Stimulated activated CD4-positive, alpha-beta T cell treated with anti-CD3 and anti-CD28 coated beads, Interleukin-1b, Interleukin-23, amount 100 ng/mL, for 1 hour (primary cell): Measurements from ENCODE around the gene GPR150.
"Not testable (repeated sequence)": the region's sequence is repeated elsewhere in the genome, so short reads cannot be mapped to it uniquely, and the experiment has no call there.

Experiments used
- DNase-seq, 2 donors: peaks; one replicate each; pipeline ENCODE4 v3.0.0-alpha.2; 2020; ENCODE audit warnings: low read depth in 2 of 2

The GPR150 gene

DNA sequence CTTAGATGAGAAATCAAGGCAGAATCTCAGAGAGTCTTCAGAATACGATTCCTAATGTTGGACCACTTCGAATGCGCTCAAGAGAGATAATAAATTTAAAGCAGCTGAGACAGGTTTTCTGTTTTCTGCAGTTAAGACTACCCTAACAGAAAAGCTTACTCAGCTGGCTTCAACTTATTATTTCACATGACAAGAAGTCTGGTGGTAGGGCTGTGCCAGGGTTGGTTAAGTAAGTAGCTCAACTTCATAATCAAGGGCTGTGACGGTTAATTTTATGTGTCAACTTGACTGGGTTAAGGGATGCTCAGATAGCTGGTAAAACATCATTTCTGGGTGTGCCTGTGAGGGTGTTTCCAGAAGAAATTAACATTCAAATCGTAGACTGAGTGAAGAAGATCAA, 3.8 kb downstream of the GPR150 start:
- no peak for DNase-seq

- DNase-seq: no peak
Observed at GRCh38 chr5:95624368-95624767, 4.5 kb downstream of the GPR150 start.

DNA sequence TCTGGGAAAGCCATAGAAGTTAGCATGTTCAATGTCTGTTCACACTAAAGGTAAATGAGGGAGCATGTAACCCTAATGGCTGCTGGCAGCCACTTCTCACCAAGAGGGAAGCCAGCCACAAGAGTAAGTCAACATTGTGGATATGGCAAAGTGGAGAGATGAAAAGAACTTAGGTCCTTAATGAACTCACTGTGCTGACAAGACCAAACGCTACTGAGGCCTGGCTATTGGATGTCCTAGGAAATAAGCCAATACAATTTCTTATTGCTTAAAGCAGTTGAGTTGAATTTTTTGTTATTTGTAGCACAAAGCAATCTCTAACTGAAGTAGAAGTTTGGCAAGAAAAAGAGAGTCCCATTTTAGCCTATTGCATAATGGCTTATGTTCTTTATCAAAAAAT, 6.8 kb downstream of the GPR150 start:
- no peak for DNase-seq

GRCh38 chr5:95627971-95628810, 8.3 kb downstream of the GPR150 start:
- no peak for DNase-seq

DNA sequence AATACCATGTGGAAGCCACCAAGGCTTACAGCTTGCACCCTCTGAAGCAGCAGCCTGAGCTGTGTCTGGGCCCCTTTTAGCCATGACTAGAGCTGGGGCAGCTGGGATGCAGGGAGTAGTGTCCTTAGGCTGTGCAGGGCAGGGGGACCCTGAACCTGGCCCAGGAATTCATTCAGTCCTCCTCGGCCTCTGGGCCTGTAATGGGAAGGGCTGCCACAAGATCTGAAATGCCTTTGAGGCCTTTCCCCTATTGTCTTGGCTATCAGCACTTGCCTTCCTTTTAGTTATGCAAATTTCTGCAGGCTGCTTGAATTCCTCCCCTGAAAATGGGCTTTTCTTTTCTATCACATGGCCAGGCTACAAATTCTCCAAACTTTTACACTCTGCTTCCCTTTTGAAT, 9.0 kb downstream of the GPR150 start:
- no peak for DNase-seq

- DNase-seq: no peak
Observed at GRCh38 chr5:95630394-95630917, 10.6 kb downstream of the GPR150 start.

DNA sequence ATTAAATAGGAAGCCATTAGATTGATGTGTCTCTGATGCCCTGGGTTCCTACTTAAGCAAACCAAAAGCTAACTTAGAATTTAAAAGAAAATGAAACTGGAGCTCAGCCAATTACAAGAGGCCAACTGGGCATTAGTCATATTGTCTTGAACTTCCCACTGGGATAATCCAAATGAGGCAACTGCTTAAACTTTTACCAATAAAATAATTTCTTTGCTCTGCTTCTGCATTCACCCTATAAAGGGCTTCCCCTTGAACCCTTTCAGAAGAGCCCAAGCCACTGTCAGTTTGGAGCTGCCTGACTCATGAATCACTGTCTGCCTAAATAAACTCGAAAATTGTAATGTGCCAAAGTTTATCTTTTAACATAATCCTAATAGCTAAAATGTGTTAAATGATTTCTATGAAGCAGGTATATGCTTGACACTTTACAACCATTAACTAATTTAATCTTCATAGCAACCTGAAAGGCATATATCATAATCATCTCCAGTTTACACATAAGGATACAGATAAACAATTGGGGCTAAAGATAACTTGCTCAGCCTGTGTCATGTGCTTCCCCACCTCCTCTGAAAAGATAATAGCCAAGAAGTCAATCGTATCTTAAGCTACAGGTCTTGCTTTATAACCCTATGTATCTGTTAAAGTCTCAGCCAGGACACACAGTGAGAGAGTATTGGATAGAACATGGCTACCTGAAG, 11.5 kb downstream of the GPR150 start:
- DNase-seq: no peak

- peak in 1 of 2 donors; percentile 28 for DNase-seq
Observed at GRCh38 chr5:95631991-95632675, 12.2 kb downstream of the GPR150 start.

DNA sequence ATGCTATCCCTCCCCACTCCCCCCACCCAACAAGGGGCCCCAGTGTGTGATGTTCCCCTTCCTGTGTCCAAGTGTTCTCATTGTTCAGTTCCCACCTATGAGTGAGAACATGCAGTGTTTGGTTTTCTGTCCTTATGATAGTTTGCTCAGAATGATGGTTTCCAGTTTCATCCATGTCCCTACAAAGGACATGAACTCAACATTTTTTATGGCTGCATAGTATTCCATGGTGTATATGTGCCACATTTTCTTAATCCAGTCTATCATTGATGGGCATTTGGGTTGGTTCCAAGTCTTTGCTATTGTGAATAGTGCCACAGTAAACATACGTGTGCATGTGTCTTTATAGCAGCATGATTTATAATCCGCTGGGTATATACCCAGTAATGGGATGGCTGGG, 13.1 kb downstream of the GPR150 start:
- not testable (repeated sequence) for DNase-seq

DNA sequence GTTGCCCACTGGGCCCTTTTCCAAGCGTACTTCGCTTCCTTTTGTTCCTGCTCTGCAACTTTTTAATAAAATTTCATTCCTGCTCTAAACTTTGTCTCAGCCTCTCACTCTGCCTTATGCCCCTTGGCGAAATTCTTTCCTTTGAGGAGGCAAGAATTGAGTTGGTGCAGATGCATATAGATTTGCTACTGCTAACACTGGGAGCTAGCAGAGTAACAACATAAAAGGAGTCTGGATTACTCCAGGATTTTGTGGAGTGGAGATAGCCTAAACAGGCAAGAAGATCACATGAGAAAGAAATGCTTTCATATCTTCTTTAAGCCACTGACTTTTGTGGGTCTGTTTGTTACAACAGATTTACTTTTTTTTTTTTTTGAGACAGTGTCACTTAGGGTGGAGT, 13.8 kb downstream of the GPR150 start:
- DNase-seq: no peak

DNA sequence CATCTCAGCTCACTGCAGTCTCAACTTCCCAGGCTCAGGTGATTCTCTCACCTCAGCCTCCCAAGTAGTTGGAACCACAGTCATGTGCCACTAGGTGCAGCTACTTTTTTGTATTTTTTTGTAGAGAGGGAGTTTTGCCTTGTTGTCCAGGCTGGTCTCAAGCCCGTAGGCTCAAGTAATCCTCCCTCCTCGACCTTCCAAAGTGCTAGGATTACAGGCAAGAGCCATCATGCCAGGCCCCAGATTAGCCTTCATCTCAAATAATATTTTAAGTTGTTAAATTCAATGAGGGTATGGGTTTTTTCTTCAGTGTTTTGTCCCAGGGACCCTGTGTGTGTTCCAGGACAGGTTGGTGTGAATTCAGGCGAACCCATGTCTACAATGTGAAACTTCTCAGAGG, 14.2 kb downstream of the GPR150 start:
- no peak for DNase-seq

GRCh38 chr5:95638632-95639031, 18.7 kb downstream of the GPR150 start:
- DNase-seq: no peak

DNA sequence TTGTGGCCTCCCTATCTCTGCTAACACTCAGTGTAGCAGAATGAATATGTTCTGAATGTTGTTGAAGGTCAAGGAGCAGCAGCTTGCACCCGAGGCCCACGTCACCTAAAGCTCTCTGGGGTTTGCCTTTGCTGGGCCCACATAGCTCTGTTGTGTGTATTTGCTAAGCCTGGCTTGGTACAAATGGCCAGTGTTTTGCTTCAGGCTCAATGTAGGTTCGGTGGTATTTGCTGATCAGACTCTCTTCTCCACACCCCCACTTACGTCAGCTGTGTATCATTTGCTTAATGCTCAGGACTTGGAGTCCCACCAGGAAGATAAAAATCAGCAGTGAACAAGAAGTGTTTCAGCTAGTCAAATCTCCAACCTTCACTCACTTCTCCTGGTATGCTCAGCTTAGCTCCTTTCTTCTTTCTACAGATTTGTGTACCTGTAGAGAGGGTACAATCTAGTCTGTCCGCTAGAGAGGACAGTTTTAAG, 21.9 kb downstream of the GPR150 start:
- no peak for DNase-seq

DNA sequence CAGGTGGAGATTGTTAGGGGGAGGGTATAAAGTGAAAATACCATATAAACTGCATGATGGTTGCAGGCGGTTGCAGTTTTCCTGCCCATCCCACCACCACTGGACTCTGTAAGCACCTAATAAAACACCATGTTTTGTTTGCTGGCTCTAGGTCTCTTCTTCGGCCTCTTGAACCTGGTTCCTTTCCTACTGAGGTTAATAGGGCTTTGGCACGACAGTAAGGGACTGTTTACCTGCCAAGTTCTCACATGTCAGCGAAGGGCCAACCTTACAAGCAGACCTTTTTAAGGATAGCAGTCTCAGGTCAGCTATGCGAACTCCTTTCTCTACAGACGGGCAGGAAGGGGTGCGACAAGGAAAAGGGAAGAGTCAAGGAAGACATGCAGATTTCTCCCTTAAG, 23.3 kb downstream of the GPR150 start:
- no peak for DNase-seq

DNA sequence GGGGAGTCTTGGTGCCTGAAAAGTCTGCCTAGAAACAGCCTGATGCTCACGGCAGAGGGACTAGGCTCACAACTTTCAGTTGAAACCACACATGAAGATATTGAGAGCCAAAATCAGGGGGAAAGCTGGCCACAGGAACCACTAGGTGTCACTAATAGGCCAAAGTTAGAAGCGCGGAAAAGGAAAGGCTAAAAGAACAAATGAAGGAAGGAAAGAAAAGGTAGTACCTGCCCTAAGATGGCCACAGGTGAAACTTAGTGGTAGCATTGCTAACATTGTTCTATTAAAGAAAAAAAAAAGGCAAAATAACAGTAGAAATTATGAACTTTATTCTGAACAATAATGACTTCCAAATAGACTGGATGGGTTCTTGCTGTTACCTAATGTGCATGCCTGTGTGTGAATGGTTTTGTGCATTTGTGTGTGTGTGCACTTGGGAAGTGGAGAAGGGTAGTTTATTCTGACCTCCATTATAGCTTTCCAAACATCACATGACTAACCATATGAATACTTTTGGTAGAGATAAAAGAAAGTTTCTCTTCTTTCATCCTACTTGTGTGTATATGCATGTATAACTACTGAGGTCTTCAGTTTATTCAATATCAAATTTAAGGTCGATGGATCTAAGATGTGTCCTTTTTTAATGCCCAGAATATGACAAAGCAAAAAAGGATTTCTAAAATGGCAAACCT, 24.6 kb downstream of the GPR150 start:
- DNase-seq: no peak

GRCh38 chr5:95646226-95646568, 26.3 kb downstream of the GPR150 start:
- not testable (repeated sequence) for DNase-seq

DNA sequence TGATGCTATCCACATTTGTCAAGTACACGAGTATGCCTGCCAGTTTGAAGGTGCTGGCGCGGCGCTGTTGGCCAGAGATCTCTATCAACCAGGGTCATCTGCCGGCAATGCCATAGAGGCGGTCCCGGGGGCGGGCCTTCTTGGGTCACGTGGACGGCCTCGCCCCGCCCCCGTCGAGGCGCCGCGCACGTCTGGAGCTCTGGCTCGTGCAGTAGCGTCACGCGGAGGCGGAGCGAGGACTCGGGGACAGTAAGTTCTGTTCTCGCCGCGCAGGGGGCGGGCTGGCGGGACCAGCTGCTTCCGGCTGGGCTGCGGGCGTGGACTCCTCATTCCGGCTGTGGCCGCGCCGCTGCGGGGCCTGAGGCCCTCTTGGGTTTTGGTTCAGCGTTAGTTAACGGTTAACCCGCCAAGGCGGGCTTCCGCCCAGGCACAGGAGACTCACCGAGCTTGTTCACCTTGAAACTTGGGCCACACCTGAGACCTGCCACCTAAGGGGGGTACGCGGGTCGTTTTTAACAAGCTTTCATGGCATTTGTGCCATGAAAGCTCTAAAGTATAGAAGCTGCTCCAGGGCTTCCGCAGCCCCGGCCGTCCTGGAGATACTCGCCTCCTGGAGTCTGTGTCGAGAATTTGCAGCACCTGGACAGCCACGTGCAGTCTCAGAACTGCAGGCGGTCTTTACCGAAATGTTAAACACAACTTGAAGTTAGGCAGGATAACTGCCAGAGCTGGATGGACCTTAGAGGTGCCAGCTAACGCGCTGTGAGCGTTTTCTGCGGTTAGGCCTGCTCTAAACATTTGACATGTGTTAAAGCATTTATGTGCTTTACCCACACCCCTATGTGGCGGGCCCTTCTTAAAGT, 26.9 kb downstream of the GPR150 start, which contains the start of gene RFESD:
RFESD (plus strand) TSS at position 209 of the 863 bp plus-strand sequence. CDS start 5,495 bp downstream, outside the sequence.
- peak; percentile 81 to 86 for DNase-seq

DNA sequence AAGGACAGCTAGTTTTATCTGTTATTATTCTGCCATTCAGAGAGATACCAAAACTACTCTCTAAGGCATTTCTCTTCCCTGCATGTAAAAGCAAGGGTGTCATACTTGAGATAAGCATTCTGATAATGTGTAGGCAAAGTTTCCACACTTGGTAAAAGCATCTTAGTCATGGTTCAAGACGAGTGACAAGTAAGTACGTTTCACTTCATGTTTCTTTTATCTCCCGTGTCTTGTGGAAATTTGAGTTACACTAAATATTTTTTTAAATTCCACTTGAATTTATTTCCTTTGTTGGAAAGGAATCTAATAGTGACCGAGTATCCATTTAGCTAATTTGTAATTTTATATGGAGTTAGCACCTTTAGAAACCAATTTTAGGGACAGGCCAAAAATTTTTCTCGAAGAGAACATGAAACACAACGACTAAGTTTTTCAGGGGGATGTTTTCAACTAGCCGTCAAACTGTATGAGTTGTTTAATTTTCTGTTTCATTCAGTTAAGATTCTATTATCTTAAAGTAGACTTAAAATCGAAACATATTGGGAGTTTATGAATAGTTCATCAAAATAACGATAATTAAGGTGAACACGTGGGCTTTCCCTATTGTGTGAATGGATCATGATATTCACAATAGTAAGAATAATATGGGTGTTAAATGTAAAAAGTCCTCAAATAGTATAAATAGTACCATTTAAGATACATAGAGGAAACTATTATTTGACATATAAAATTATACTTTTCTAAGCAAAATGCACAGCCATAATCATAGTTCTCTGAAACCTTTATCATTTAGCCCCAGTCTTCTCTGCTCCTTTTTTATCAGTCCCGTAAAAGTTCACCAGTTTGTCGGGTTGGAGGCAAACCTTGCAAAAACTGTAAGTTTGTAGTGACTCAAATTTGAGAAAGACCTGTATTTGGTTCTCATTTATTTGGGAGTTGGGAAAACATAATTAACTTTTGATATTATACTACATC, 28.3 kb downstream of the GPR150 start:
- no peak for DNase-seq

DNA sequence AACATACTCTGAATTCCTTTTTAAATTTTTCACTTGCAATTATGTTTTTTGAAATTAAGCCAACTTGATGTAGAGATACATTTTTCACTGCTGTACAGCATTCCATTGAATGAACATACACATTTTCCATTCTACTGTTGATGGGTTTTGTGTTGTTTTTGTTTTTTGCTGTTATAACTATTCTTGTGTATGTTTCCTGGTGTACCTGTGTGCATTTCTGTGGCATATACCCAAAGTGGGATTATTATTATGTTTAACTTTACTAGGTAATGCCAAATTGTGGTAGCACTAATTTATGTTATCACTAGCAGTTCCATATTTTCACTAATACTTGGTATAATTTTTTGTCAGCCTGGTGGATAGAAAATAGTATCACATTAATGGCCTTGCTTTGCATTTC, 29.4 kb downstream of the GPR150 start:
- DNase-seq: no peak
